HTR-8/SVneo (cell line): Measurements from ENCODE around the gene WBP2.

Experiments used
- DNase-seq: peaks from one replicate; pipeline ENCODE4 v3.0.0; 2011; ENCODE audit warnings: low spot score, mixed read lengths; ENCODE audit not compliant: insufficient read length
- FAIRE-seq: peaks from 2 replicates; lab custom pipeline; 2011; peaks lifted over from hg19 to GRCh38; lab: Jason Lieb, UNC

WBP2 gene

DNA sequence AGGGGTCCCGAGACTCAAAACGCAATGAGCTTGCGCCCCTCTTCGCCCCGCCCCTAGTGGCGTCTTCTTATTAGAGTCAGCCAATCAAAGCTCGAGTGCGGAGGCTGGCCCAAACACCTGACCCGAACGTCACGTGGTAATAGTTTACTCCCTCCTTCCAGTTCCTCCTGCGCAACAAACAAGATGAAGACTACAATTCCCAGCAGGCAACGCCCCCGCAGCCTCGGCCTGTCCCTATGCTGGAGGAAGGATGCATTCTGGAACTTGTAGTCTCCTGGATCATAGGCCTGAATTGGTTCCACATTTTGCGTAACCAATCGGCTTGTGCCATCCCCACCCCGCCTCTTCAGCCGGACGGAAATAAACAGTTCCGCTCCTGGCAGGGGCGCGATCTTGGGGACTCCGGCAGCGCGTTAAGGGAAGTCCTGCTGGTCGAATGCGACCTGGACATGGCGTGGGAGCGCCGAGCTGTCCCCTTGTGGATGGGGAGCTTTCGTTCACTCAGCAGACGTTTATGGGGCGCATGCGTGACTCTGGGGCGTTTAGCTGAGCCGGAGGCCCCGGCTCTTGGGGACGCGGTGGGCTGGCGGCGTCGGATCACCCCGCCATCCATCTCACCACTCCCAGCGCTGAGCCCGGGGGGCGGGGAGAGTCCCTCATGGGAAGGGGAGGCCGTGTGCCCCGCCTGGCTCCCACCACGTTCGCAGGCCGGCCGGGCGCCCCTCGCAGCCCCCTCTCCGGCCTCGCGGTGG is at the start of gene WBP2:
Gene WBP2, minus strand, starts transcription at position 26 of the 752 bp plus-strand sequence. CDS start 38 bp downstream, outside the sequence.
- FAIRE-seq = peak; percentile 97
- DNase-seq = peak; percentile 100

DNA sequence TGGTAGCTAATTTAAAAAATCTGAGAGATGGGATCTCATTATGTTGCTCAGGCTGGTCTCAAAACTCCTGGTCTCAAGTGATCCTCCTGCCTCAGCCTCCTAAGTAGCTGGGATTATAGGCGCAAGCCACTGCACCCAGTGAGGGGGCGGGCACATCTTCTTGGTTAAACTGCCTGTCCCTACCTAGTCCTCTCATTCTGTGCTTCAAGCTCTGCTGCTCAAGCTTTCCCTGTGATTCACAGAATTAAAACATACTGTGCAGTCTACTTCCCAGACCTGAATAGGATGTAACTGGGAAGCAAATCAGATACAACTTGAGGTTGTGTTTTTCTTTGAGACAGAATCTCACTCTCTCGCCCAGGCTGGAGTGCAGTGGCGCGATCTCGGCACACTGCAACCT is 47.3 kb upstream of the WBP2 start:
- FAIRE-seq = no peak
- DNase-seq = no peak

DNA sequence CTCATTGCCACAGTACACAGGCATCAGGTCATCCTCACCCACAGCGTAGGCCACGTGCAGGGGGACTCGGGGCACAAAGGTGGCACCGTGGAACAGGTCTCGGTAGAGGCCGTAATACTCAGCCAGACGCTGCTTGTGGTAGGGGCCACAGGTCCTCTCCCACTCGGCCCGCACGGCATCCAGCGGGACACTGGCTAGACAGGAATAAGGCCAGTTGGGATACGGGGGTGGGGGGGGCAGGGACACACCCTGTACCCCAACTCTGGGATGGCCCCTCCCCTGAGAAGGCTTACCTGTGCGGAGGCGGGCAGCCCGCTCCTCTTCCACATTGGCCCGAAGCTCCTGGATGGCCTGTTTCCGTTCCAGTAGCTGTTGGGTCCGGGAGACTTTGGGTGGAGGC is 46.6 kb upstream of the WBP2 start:
- DNase-seq (no peak), FAIRE-seq (no peak)

DNA sequence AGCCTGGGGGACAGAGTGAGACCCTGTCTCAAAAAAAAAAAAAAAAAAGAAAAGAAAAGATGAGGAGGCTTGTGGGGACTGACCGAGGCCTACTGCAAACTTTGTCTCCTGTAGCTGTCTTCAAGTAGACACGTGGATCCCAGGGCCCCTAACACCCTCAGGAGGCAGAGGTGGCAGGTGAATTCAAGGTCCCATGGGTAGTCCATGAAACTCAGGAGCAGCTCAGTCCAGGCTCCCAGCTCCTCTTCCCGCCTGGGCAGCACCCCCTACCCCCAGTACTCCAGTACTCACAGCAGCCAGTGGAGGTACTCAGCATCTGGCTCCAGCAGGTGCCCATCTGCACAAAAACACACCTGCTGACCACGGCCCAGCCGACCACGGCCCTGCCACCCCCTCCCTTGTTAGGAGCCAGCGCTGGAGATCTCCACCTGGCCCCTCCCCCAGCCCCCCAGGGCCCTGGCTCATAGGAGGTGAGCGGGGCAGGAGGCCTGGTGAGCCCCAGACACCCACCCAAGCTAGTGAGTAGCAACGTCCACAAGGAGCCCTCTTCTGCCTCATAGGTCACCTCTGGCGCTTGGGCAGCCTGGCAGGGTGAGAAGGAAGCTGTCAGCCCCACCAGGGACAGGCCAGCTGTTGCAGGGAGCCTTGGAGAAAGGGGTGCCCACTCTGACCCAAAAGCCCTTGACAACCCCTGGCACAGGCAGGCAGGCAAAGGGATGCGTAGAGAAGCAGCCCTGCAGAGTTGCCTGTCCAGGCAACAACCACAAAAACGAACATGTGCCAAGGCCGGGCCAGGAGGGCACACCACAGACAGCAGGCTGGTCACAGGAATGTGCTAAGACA is 45.8 kb upstream of the WBP2 start:
- FAIRE-seq = no peak
- DNase-seq = no peak

DNA sequence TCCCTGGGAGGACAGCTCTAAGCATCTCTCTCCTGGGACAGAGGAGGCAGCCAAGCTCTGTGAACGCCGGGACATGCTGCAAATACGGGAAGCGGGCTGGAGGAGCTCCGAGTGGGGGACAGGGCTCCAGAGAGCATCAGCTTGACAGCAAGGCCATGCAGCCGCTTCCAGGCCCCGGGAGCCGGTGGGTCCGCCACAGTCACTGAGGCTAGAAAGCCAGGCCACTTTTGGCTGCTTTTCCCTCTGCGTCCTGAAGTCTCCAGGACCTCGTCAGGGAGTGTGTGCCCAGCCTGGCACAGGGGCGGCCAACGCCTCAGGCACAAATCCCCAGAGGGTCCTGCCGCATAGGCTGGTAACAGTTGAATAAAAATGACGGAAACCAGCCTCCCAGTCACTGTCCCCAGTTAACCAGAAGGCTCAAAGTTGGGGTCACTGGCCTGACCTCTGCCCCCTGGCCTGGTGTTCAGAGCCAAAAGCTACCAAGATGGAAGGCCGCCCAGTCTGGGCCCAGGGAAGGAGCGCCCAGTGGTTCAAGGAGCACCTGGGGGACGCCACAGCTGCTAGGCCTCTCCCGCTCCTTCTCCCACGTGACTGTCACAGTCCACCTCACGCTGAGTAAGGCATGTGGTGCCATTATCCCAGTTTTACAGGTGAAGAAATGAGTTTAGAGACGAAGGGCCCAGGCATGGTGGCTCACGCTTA is 44.8 kb upstream of the WBP2 start:
- FAIRE-seq (no peak), DNase-seq (no peak)

DNA sequence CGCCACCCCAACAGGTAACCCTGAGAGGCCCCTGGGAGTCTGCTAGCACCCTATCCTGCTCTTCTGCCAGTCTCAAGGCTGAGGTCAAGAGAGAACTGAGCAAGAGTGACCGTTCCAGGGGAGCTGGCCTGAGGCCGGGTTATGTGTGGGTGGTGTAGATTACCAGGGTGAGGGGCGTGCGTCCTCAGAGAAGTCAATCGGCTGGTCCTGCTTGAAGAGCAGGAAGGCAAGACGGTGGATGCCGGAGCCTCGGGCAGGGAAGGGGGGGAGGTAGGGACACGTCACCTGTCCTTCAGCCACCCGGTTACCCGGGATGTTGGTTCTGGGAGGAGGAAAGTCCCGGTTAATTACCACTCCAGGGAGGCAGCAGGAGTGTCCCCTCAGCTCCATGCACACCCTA is 44.2 kb upstream of the WBP2 start:
- FAIRE-seq (no peak), DNase-seq (no peak)

DNA sequence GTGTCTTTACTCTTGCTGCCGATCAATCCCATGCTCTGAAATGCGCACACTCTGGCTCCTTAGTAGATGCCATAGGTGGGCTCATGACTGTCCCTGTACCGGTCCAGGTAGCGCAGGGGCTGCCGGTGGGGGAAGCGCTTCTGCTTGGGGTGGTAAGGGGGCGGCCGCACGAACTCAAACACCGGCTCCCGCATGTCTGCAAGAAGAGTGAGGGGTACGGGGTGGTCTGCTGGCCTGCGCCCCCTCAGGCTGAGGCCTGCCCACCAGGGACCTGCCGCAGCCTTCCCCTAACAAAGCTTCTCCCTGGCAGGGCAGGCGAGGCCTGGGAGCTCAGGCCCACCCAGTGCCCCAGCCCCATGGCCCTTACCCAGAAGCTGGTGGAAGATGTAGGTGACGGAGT is 43.7 kb upstream of the WBP2 start:
- DNase-seq = no peak
- FAIRE-seq = no peak

DNA sequence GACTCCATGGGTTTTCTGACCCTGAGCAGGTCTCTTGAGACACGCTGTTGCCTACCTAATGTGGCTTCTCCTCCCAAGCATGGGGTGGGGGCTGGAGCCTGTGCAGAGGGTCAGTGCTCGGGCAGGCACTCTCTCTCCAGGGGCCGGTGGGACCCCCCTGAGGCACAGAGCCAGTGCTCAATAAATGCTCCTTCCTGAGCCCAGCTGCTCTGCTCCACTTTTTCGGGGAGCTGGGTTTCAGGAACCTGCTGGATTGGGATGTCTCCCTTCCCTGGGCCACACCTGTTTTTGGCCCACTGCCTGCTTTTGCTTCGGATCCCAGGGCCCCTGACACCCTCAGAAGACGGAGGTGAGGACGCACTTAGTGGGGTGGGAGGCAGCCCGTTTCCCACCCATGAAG is 42.9 kb upstream of the WBP2 start:
- DNase-seq (no peak), FAIRE-seq (no peak)

DNA sequence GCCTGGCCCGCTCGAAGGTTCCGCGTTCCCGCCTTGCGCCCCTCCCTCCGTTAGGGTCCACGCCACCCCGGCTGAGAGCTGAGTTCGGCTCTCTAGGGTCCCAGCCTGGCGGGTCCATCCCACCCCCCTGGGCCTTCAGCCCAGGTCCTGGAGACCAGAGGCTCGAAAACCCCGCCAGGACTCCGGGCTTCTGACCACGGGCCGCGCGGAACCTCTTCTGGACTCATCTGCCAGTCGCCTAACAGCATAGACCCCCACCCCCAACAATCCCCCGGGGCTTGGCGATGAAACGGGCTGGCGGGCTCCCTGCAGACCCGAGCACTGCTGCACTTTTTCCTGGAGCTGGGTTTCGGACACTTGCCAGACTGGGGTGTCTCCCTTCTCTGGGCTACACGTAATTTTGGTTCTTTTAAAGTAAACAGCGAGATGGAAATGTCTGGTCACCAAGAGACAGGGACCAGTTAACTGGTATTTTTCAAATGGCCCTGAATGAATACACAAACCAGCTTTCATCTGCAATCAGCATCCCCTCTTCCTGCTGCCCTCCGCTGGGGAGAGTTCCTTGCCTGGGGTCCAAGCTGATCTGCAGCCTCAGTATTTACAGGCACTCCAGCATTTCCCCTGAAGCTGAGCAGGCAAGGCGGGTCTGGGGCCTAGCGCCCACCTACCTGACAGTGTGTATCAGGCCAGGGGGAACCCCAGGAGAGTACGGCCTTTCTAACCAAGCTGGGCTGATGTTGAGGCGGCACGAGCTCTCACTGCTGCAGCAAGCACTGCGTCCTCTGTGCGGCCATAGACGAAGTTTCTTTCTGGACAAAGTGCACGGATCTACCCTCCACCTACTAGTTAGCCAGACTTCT is 42.3 kb upstream of the WBP2 start:
- FAIRE-seq = peak; percentile 31

DNA sequence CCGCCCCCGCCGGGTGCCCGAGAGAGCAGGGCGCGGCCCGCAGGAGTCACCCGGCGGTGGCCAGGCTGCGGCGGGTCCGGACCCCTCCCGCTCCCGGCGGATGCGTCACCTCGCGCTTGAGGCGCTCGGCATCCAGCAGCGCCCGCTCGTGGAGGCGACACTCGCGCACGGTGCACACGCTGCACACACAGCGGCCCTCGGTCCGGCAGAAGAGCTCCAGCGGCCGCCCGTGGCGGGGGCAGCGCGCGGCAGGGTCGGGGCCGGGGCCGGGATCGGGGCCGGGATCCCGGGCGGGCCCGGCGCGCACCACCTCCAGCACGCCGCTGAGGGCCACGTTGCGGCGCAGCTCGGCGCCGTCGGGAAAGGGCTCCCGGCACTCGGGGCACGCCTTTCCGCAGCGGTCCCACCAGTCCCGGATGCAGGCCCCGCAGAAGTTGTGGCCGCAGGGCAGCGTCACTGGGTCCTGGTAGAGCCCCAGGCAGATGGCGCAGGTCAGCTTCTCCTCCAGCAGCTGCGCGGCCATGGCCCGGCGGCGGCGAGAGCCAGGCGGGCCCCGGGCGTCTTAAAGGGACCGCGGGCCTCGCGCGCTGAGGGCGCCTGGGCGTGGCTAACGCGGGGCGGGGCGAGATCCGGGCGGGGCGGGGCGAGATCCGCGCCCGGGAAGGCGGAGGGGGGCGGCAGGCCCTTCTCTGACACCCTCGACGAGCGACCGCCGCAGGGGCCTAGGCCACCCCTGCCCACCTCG is 41.5 kb upstream of the WBP2 start, which contains the start of gene TRIM65:
Gene TRIM65, minus strand, starts transcription at position 537 of the 745 bp plus-strand sequence. Its CDS starts 14 bp downstream, at position 523.
- peak; percentile 95 for FAIRE-seq
- DNase-seq = peak; percentile 88

More for the DNA sequence above, 42.3 kb upstream of the WBP2 start:
- DNase-seq = no peak

DNA sequence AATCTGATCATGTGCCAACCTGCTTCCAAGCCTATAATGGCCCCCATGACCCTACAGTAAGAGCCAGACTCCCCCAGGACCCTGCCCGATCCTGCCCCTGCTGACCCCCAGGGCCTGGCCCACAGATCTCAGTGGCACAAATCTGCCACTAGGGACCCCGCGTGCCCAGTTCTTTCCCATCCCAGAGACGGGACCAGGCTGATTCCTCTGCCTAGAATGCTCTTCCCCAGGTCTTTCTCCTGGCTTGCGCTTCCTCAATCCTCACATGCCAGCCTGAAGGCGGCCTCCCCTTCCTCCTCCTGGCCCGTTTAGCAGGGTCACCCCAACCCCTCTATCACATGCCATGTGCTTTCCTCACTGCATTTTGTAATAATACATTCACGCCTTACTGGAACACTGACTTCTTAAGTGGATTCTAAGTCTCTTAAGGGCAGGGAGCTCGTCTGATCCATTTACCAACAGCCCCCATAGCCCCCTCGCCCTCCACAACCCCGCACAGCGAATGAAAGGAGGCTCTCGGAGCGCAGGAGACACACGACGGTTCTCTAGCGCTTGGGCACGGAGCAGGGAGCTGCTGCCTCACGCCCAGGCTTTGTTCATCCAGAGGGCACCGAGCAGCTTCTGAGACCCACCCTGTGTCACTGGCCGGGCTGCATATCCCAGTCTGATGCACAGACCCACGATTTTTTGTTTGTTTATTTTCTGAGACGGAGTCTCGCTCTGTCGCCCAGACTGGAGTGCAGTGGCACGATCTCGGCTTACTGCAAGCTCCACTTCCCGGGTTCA is 40.4 kb upstream of the WBP2 start:
- DNase-seq = peak; percentile 48
- FAIRE-seq = peak; percentile 77

DNA sequence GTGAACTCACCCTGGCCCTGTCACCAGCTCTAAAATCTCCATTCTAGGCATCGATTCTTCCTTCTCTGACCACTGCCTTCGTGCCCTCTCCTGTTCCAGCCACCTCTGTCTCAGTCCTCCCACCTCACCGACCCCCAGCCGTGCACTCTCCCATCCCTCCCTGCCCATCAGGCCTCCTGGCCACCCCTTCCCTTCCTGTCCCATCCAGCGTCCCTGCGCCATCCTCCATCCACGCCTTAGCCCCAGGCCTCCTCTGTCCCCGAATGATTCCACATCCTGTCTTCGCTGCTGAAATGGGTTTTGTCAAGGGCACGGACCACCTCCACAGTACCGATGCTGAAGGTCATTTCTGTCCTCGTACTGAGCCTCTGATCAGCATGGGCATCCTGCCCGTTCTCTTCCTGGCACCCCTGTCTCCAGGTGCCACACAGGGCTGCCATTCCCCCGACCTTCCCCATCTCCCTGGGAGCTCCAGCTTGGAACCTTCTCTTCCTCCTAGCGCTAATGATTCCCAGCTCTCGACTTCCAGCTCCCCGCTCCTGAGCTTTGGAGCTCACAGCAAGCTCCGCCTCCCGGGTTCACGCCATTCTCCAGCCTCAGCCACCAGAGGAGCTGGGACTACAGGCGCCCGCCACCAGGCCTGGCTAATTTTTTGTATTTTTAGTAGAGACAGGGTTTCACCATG is 39.1 kb upstream of the WBP2 start:
- DNase-seq = no peak
- FAIRE-seq = peak; percentile 87

DNA sequence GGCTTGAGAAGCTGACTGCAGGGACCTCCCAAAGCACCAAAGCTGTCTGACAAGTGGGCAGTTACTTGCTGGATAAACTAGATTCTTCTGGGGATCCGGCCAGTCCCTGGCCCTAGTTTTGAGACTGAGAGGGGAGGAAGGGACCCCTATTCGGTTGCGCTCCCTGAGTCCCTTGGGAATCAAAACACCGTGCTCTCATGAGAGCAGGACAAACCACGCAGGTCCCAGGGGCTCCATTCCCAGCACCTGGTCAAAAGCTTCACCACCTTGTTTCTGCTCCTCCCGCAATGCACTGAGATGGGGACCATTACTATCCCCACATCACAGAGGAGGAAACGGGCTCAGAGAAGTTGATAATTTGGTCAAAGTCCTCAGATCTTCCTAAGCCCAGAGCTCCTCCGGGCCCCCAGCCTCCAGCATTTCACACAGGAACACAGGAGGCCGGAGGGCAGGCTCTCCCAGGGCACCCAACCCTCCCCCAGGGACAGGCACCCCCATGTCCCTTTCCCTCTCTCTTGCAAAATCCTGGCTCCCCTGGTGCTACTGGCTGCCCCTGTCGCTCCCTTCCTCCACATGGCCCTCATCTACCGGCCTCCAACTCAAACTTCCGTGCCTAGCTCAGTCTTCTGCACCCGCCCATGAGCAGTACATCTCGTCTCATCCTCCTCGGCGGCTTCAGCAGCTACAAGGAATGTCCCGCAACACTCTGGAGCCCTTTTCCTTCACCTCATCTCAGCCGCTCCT is 38.3 kb upstream of the WBP2 start:
- no peak for DNase-seq
- no peak for FAIRE-seq

DNA sequence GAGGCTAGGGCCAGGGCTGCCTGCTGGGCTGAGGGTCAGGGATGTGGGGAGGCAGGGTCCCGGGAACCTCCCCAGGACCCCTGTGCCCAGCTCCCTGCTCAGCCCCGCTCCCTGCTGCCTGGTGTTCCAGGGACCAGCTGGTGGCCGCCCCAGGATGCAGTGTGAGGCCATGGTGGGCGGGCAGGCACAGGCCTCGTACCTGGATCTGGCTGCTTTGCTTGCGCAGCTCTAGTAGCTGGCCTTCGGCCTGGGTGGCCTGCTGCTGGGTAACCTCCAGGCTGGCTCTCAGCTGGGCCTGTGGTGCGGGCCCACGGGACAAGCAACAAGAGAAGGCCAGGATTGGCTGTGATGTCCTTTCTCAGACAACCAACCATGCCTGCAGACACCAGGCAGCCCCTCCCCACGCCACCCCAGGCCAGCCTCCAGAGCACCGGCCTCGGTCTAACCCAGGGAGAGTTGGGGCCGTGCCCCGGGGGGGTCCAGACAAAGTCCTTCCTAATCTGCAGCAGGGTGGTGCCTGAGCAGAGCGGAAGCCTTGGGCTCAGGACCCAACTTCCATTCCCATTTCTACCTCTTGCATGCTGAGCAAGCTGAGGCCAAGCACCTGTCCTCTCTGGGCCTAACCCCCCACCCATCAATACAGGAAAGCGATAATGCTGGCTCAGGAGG is 37.6 kb upstream of the WBP2 start:
- FAIRE-seq = no peak

DNA sequence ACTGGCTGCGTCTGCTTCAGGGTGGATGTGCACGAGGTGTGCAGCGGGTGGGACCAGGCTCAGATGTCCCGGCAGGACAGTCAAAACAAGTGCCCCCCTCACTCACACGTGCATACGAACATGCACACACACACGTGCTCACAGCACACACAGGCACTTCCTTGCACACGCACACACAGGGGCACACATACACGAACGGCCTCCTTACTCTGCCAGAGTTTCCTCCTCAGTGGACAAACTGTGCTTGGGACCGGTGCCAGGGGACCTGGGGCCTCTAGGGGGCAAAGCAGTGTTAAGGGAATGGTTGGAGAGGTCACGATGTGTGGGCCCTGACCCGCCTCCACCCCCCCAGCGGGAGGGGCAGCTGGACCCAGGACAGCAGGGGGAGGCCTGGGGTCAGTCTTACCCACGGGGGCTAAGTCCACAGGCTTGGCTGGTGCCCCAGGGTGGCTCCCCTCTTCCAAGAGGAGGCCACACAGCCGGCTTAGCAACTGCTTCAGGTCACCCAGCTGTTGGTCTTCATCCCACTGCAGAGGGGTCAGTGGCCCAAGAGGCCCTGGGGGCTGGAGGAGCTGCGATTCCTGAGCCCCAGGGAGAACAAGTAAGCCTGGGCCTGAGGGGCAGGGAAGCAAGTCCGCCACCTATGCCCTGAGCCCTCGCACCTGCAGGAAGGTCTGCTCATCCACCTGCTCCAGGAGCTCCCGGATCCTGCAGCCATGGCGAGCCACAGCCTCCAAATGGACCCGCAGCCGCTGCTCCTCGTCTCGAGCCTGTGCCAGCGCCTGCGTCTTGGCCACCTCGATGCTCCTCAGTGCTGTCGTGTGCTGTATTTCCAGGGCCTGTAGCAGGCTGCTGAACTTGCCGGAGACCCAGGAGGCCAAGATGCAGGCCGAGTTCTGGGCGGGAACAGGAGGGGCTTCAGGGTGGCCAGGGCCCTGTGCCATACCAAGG is 36.7 kb upstream of the WBP2 start:
- FAIRE-seq (peak; percentile 85), DNase-seq (no peak)

More for the DNA sequence above, 37.6 kb upstream of the WBP2 start:
- no peak for DNase-seq
